ENCODE data around the gene RCOR2.
"Not testable (repeated sequence)": the region's sequence is repeated elsewhere in the genome, so short reads cannot be mapped to it uniquely, and the experiment has no call there.

The RCOR2 gene

DNA sequence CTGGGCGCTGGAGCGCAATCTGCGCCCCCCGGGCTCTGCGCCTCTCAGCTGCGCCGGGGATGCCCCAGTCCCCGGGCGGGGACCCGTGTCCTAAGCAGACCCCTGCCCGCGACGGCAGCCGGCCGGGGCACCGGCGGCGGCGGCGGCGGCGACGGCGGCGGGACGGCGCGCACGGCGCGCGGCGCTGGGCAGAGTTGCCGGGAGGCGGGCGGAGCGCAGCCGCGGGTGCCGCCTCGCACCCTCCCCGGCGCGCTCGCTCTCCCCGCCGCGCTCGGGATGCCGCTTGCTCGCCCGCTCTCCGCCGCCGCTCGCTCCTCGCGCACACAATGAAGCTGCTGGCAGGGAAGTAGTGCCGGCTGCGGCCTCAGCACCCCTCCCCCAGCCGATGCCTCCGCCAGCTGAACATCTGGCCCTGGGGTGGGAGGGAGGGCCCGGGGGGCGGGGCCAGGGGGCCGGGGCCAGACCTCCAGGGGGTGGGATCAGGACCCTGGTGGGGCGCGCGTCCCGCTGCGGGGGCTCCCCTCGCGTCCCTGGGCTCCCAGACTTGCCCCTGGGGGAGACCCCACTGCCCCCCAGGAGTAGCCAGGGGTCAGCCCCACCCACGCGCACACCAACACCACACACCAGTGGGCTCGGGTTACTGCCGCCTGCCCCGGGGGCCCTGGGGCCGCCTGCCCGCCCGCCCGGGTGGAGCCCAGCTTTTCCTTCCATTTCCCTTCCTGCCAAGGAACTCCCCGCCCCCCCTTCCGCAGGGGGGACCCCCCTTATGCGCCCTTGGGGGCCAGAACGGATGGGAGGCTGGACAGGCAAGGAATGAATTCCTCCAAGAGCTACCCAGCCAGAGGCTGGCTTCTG lies at the start of gene RCOR2:
Gene RCOR2 (minus strand): TSS at position 328 of the 855 bp plus-strand sequence. CDS start 708 bp downstream, outside the sequence.
- peak; percentile 74 for DNase-seq

DNA sequence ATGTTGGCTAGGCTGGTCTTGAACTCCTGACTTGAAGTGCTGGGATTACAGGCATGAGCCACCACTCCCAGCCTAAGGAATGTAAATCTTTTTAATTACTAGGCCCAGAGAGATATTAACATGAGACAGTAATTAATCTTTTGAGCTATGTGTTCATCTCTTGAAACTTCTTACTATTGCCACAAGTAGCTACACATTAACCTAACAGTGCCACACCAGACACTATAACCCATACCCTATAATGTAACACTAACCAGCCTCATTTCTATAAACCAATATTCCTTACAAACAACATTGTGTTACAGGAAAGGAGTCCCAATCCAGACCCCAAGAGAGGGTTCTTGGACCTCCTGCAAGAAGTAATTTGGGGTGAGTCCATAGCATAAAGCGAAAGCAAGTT lies 49.5 kb upstream of the RCOR2 start:
- no peak for DNase-seq

DNA sequence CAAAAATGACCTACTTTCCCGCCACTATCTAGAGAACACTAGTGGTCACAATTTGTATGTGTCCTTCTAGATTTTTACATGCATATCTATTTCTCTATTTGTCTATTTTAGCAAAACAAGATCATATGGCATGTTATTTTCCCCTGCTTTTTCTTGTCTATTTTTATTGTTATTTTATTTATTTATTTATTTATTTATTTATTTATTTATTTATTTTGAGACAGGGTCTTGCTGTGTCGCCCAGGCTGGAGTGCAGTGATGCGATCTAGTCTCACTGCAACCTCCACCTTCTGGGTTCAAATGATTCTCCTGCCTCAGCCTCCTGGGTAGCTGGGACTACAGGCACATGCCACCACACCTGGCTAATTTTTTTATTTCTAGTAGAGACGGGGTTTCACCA lies 46.9 kb upstream of the RCOR2 start:
- DNase-seq: not testable (repeated sequence)

DNA sequence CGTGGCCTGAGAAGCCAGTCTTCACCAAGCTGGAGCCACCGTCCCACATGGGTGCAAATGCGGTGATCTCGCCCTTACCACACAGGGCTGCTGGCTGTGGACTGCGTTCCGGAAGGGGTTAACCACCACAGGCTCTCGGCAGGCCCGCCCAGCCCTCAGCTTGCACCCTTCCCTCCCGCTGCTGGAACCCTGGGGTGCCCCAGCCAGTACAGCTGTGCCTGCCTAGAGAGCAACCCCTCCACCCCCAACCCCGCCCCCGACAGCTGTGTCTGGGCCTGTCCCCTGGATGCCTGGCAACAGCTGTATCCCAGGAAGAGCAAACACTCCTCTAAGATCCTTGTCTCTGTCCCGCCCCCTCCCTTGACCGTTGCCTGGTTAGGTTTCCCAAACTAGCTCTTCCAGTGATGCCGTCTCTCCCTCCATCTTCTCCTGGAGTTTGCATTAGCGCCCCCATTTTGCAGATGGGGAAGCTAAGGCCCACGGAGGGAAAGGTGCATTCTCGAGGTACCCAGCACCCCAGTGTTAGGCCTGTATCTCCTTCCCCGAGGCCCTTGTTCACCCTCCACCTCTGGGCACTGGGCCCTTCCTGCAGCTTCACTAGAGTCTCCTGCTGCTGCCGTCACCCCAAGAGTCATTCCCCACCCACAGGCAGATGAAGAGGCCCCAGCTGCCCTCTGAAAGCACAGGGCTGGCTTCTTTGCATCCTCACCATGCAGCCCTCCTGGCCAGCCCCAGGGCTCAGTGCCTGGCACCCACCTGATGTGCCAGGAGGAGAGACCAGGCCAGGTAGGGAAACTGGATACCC lies 44.8 kb upstream of the RCOR2 start:
- DNase-seq: peak; percentile 46

DNA sequence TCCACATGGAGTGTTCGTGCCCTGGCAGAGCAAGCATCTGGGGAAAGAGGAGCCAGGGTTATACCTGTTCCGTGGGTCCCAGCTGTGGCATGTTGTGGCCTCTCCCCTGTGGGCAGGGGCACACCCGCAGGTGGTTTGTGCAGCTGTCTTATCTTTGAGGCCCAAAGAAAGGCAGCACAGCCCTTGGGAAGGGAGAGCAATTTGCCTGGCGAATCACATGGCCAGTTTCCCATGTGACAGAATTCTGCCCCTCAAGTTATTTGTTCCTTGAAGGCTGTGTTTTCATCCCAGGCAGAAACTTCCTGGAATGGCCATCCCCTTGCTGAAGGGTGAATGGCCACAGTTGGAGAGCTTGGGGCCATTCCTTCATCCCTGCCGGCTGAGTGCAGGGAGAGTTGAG lies 41.0 kb upstream of the RCOR2 start:
- no peak for DNase-seq

DNA sequence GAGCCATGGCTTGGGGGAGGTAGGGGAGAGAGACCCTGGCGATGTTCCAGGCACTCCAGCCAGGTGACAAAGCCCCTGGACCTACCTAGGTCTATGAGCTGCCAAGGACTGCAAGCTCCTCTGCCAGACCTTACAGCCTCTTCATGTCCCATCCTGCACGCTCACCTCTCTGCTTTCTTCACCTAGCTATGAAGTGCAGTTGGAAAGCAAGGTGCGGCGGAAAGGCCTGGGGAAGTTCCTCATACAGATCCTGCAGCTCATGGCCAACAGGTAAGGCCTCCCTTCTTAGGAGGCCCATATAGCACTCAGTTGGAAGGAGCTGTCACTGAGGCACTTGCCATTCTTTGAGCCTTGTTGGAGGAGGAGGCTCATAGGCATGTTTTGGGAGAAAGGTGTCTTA lies 35.6 kb upstream of the RCOR2 start:
- DNase-seq: no peak

DNA sequence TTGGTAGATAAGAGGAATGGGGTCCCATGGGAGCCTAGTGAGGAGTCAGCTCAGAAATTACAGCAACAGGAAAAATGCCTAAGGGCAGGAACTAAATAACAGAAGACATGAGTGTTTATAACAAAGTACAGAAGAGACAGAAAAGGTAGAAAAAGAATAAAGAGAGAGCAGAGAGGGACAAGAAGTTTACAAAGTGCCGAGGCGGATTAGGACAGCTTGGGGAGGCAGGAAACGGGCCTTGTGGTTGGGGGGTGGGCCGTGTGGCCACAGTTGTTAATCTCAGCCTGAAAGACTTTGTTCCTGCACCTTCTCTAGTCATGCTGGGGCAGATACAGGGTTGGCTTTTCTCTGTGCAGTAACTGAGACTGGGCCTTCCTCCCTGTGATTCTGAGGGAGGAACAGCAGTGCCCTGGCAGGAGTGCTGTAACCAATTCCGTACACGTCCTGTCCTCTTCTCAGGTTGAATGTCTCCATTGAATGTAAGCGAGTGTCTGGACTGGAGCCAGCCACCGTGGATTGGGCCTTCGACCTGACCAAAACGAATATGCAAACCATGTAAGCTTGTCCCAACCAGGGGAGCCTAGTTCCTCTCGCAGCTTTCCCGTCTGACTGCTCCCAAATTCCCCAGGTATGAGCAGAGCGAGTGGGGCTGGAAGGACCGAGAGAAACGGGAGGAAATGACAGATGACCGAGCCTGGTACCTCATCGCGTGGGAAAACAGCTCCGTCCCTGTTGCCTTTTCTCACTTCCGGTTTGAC lies 35.0 kb upstream of the RCOR2 start:
- peak; percentile 44 for DNase-seq

DNA sequence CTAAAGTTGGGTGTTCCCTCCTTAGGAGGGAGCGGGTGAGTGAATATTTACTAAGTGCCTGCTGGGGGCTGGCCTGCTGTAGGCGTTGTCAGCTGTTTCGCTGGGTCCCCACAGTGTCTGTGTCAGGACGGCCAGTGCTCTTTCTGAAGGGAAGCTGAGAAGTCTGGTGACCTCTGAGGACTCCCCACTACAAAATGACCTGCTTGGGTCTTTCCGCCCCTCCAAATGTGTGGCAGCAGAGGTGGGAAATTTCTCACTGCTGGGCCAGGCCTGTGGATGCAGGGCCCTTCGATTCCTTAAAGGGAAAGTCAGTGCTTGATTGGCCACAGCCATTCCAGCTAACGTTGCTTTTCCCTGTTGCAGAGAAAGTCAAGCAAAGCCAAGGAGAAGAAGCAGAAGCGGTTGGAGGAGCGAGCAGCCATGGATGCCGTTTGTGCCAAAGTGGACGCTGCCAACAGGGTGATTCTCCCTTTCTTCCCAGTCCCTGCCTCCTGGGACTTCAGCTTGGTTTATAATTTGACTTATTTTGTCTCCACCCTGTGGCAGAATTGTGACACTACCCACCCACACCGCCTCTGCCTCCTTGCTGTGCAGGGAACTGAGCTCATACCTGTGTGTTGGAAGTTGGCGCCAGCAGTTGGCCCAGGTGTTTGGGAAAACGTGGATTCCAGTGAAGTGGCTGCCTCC lies 28.7 kb upstream of the RCOR2 start:
- peak; percentile 68 for DNase-seq

DNA sequence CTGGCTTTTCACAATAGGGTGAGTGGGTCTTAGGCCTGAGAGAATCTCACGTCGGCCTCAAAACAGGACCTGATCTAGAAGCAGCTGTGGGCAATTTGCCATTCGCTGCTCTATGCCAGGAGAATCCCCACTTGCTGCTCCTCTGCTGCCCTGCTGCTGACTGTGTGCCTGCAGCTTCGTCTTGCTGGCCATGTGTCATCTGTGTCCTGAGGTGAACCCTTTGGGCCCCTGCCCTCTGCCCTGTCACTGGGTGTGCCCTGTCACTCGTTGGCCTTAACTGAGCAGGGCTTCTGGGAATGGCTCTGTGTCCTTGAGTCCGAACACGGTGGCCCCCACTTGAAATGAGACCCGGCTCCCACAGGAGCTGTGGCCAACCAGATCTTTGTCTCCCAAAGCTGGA lies 28.0 kb upstream of the RCOR2 start:
- DNase-seq: no peak

DNA sequence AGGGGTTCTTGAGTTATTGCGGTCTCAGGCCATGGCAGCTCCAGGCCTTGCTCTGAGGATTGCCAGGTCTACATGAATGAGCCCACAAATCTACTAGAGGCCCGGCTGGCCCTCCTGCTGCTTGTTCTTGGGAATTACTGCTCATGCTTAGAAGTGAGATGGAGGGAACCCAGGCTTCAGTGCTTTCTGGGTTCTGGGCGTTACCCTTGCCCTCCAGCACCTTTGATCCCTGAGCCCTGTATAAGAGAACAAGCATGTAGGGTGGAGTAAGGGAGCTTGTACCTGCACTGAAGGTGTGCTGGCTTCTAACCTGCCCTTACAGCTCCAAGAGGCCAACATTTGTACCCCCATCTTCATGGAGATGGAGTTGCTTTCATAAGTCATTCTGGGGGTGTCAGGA lies 25.8 kb upstream of the RCOR2 start:
- no peak for DNase-seq

DNA sequence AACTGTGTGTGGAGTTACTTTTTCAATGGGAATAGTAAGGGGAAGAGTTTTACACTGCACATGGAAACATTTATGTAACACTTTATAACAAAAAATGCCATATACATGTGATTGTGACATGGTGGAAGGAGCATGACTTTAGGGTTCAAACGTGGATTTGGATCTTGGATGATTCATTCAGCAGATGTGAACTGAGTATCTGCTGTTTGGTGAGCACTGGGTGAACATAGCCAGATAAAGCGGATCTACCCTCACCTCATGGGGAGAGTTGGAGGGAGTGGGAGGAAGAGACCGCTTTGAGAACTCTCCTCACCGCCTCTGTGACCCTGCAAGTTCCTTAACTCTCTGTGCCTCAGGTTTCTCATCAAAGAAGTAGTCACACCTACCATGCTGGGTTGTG lies 24.9 kb upstream of the RCOR2 start:
- DNase-seq: no peak

DNA sequence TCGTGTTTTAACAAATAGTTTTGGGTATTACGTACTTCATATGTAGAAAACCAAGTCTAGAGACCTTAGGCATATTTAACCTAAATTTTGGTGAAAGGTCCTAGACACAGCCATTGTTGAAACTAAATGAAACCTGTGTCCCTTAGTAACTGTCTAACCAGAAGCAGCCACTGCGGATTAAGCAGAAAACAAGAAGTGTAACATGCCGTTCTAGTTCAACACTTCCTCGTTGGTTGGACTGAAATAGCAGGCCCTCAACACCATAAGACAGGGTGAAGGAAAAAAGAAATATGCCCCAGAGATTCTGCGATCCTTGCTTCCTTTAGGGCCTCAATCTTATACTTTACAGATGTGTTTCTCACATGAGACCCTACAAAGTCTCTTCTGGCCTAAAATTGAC lies 23.8 kb upstream of the RCOR2 start:
- no peak for DNase-seq

DNA sequence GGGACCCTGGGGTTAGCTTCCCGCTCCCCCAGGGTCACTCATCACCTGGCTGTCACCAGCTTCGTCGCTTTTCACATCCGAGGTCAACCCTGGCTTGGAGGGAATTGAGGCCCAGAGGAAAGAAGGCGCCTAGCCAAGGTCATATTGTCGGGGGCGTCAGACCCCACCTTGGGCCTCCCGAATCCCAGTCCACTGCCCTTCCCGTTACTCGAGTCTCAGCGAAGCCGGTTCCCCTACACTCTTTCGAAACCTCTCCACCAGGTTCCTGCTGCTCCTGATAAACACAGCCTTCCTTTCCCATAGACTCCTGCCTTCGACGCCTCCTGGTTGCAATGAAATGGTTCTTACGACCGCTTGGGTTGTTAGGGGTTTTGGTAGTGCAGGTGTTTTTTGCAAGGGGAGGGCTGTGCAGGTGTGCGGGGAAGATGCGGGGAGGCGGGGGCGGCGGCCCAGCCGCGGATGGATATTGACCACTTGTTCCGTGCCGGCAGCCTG lies 22.5 kb upstream of the RCOR2 start:
- no peak for DNase-seq

DNA sequence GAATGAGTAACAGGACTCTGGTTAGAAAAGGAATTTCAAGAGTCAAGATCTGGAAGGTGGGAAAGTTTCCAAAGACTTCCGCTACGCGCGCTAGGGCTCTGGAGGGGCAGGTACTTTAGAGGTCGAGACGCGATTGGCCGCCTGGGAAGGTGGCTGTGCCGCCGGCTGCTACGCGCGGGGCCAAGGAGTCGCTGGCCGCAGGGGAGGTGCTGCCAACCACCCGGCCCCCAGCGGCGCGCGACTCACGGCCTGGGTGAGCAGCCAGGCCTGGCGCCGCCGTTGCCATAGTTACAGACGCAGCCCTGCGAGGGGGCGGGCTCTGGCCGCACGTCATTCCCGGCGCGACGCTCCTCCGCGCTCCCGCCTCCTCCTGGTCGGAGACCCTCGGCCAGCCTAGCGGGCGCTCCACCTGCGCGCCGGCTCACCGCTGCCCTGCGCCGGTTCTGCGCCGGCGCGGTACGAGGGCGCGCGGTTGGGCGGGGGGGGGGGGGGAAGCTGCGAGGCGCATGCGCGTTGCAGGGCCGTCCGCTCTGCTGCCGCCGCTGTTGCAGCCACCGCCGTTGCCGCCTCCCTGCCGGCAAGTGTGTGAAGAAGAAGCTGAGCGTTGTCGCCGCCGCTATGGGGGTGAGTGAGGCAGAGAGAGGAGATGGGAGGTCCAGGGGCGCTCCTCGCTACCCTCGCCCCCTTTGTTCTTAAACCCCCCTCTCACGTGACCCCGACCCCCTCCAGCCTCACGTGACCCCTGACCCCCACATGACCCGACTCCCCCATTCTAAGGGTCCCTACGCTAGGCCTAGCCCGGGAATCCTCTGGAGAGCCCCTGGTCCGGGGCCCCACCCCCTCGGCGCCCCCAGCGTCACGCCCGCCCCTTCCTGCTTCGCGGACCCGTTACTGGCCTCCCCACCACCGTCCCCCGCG lies 21.8 kb upstream of the RCOR2 start, which contains the start of gene NAA40:
Gene NAA40 (plus strand): TSS at position 524 of the 918 bp plus-strand sequence. CDS start 95 bp downstream, at position 619.
- DNase-seq: peak; percentile 95

DNA sequence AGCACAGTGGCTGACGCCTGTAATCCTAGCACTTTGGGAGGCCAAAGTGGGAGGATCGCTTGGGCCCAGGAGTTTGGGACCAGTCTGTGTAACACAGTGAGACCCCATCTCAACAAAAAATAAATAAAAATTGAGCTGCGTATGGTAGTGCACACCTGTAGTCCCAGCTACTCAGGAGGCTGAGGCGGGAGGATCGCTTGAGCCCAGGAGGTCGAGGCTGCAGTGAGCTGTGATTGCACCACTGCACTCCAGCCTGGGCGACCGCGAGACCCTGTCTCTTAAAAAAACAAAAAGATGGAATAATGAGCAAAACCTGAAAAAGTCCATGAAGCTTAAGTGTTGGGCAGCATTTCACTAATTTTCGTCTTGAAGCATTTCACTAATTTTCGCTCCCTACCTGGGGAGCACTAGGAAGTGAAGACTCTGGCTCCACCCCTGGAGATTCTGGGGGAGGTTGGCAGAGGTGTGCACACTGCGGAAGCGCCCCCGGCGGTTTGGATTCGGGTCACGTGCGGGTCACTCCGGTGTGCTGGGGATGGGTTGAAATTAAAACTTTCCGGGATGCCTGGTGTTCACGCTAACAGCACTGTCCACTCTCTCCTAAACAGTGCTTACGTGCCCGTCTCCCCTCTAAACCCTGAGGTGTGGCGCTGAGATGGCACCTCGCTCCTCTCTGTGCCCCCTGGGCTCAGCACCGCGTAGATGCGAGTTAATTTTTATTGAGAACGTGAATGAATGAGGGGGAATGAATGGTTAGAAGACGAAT lies 20.9 kb upstream of the RCOR2 start:
- DNase-seq: peak; percentile 29

DNA sequence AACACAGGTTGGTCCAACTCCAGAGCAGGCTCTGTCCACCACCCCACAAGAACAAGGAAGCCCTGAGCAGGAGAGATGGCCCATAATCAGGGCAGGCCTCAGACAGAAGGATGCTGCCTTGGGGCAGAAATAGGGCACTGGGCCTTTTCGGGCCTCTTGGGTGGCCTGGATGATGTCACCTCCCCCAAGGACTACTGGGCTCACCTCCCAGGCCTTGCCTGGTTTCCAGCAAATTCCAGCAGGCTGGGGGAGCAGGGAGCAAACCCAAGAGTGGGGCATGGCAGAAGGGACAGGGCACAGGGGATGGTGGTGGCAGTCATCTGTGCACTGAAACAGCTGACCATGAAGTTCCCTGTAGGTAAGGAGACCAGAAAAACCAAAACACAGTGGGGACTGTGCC lies 16.5 kb upstream of the RCOR2 start:
- no peak for DNase-seq

DNA sequence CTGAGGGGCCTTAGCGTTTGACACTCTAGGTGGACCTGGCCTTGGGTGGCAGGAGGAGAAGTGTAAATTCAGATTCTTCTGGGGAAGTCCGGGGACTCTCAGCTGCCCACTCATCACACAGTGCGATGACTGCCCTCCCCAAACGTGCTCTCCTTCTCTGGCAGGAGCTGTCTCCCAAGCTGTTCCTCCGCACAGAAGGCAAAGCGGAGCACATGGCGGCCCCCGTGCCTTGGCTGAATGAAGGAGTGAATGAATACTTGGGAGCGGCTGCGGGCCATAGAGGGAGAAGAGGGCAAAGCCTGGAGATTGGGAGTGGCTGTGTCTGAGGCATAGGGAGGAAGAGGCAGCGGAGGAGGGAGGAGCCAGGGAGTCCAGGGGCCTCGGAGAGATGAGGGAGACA lies 14.9 kb upstream of the RCOR2 start:
- no peak for DNase-seq

DNA sequence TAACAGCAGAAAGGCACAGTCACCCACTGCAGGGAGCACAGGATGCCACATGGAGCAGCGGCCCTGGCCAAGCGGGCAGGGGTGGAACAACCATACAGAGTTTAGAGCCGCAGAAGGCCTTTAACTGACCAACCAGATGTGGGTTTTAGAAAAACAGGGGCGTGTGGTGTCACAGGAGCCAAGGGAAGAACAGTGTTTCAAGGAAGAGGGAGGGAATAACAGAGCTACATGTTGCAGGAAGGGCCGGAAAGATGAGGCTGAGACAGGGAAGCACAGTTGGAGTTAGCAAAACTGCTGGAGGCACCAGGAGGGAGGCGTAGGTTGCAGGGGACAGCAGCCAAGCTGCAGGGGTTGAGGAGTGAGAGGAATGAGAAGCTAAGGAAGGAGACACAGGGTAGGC lies 14.1 kb upstream of the RCOR2 start:
- no peak for DNase-seq

DNA sequence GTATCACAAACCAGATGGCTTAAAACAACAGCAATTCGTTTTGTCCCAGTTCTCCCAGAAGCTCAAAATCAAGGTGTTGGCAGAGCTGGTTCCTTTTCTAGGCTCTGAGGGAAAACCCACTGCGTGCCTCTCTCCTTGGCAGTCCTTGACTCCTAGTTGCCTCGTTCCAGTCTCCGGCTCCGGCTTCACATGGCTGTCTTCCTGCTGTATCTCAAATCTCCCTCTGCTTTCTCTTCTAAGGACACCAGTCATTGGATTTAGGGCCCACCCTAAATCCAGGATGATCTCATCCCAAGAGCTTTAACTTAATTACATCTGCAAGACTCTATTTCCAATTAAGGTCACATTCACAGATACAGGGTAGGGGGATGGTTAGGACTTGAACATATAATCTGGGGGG lies 12.7 kb upstream of the RCOR2 start:
- DNase-seq: no peak

DNA sequence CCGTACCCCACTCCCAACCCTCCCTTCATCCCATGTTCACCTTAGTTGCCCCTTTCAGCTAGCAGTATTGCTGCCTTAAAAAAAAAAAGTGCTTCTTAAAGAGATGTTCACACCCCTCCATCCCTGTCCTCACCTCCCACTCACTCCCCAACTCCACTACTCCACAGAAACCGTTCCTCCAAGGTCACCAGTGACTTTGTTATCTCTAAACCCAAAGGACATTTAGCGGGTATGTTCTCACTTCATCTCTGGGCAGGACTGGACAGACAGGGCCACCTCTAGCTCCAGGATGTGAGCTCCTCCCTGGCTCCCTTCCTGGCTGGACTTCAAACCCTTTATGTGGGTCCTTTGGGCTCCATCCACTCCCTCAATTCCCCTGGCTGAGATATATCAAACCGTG lies 6.4 kb upstream of the RCOR2 start:
- no peak for DNase-seq

Measured in CD4-positive, alpha-beta T cell treated with Interleukin-12 subunit alpha and Interleukin-12 subunit beta, for 1 hour (primary cell).